RKO (cell line): ENCODE data around the gene JHY.
"Not testable (repeated sequence)": the region's sequence is repeated elsewhere in the genome, so short reads cannot be mapped to it uniquely, and the experiment has no call there.

Experiments
- DNase-seq: peaks from one replicate; pipeline ENCODE4 v3.0.0-alpha.2; 2016; ENCODE audit warnings: low spot score

JHY gene

DNA sequence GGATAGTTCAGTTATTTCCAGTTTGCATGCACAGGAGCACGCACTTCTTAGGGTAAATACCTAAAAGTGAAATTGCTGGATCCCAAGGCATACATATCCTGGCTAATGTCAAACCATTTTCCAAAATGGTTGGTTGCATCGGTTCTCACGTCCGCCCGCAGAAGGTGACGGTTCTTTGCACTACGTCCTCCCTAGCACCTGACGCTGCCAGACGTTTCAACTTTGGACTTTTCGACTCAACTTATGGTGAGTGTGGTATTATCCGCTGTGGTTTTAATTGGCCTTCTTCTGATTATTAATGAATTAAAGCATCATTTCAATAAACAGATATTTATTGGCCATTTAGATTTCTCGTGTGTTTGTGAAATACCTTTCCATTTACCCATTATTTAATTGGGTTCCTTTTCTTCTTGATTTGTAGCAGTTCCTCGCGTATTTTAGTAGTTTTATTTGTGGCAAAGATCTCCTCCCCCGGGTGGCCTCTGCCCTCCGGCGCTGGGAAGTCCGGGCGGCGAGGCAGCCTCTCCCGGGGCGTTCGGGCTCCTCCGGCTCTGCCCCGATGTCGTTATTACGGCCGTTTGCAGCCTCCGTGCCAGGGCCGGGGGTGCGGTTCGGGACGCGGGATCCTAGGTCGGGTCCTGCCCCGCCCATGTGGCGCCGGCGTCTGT, at the start of gene JHY:
JHY (plus strand) TSS at position 571 of the 668 bp plus-strand sequence. CDS start 3,091 bp downstream, outside the sequence.
- no peak for DNase-seq

DNA sequence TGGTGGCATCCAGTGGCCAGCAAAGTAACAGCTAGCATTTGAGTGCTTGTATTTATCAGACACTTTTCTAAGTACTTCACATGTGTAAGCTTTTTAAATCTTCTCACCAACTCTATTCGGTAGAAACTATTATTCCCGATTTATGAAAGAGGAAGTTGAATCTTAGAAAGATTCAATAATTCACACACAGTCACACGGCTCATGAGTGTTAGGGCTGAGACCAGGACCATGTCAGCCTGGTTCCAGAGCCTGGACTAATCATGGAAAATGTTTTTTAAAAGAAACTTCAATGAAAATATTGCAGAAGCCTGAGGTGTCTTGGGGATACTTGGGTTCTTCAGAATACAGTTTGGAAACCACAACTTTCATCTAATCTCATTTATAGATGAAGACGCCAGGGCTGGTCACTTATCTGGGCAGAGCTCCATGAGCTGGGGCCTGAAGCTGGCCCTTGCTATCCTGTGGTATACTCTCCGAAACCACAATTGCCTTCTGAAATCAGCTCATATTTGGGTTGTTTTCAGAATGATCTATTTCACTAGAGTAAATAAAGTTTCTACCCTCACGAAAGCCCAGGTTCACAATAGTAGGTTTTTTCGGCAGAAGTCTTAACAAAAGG, 48.6 kb upstream of the JHY start:
- DNase-seq = no peak

- DNase-seq = no peak
Measured at GRCh38 chr11:122836916-122837315, 45.6 kb upstream of the JHY start.

- DNase-seq = no peak
Measured at GRCh38 chr11:122837528-122838346, 44.8 kb upstream of the JHY start.

GRCh38 chr11:122843281-122844141, 39.0 kb upstream of the JHY start:
- no peak for DNase-seq

- DNase-seq = no peak
Measured at GRCh38 chr11:122847466-122847865, 35.1 kb upstream of the JHY start.

GRCh38 chr11:122848186-122848585, 34.4 kb upstream of the JHY start:
- no peak for DNase-seq

GRCh38 chr11:122850076-122850631, 32.4 kb upstream of the JHY start:
- DNase-seq = no peak

DNA sequence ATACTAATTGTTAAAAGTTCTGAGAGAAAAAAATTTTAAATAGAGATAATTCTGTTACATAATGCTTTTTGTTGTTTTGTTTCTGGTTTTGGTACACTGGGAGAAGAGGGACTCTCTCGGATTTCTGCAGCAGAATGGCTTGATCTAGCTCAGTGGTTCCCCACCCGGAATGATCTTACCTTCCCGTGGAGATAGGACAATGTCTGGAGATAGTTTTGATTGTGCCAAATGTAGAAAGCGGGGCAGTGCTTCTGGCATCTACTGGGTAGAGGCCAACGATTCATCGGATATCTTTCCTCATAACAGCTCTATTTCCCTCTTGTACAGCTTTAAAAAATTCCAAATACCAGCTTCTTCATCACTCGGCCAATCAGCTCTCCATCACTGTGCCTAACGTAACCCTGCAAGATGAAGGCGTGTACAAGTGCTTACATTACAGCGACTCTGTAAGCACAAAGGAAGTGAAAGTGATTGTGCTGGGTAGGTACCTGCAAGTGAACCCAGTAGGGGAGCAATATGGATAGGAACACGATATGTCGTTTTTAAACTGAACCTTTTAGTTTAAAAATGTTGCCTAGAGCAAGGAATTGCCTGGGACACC, 31.1 kb upstream of the JHY start:
- no peak for DNase-seq

GRCh38 chr11:122852074-122852795, 30.3 kb upstream of the JHY start:
- no peak for DNase-seq

- DNase-seq = no peak
Measured at GRCh38 chr11:122852796-122853160, 29.8 kb upstream of the JHY start.

GRCh38 chr11:122853261-122853660, 29.3 kb upstream of the JHY start:
- no peak for DNase-seq

- peak; percentile 85 for DNase-seq
Measured at GRCh38 chr11:122853971-122854446, 28.6 kb upstream of the JHY start.

GRCh38 chr11:122861631-122862030, 20.9 kb upstream of the JHY start:
- no peak for DNase-seq

DNA sequence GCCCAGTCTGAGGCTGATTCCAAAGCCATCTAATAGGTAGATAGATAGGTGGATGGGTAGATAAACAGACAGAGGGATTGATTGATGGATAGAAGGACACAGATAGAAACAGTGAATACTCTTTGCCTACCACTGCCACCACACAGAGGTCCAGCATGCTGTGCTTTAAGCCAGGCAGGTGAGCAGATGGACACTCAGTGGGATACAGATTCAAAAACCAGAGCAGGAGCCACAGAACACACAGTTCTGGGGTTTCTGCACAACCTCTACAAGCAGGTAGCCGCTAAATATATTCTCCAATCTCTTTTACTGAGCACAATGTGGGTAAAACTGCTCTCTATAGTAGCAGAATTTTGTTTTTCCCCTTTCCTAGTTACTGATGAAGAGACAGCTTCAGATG, 20.5 kb upstream of the JHY start:
- no peak for DNase-seq

DNA sequence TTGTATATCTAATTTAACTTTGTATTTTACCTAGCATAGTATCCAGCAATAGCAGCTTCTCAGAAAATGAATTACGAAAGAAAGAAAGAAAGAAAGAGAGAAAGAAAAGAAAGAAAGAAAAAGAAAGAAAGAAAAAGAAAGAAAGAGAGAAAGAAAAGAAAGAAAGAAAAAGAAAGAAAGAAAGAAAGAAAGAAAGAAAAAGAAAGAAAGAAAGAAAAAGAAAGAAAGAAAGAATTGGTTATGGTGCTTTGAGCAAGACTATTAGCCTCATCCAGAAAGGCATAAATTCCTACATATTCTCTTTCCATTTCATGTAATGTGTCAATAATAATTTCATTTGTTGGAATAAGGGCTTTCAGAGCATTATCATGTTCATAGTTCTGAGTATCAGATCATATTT, 19.4 kb upstream of the JHY start:
- DNase-seq = not testable (repeated sequence)

- peak; percentile 51 for DNase-seq
Measured at GRCh38 chr11:122863704-122864326, 18.7 kb upstream of the JHY start.

- no peak for DNase-seq
Measured at GRCh38 chr11:122864386-122865115, 18.0 kb upstream of the JHY start.

- no peak for DNase-seq
Measured at GRCh38 chr11:122869622-122870021, 12.9 kb upstream of the JHY start.
